ENCODE data around the gene GDF3.
"Not testable (repeated sequence)": the region's sequence is repeated elsewhere in the genome, so short reads cannot be mapped to it uniquely, and the experiment has no call there.

The GDF3 gene

DNA sequence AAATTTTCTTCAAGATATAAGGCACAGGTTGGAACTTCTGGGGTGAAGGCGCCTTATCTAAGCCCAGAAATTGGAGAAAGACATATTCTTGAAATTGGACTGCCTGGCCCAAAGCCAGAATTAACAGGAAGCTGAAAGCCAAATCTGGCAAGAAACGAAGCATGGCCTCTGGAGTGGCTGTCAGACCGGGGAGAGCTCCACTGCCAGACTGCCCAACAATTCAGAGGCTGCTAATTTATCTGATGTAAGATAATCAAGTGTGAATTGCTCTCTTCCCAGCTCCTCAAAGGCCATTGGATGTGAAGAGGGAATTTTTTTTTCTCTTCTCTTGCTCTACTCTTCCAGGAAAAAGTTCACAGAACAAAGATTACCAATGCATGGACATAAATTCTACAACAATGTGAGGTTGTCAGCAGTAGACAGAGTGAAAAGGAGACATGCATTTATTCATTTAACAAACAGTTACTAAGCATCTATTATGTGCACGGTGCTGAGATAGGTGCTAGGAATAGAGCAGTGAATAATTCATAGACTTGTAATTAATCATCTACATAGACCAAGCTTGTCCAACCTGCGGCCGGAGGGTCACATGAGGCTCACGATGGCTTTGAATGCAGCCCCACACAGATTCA, at the start of gene GDF3:
Gene GDF3 (minus strand): TSS at position 210 of the 632 bp plus-strand sequence. CDS start 47 bp downstream, at position 163.
- no peak for DNase-seq

DNA sequence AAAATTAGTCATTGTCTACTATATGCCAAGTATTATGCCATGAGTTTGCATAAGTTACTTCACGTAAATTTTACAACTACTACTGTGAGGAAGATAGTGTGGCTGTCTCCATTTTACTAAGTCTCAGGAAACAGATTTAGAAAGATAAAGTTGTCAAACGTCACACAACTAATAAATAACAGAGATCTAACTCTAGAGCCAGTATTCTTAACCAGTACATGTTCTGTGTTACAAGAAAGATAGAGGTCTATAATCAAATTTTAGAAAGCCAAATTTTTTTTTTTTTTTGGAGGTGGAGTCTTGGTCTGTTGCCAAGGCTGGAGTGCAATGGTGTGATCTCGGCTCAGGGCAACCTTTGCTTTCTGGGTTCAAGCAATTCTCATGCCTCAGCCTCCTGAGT, 37.4 kb upstream of the GDF3 start:
- no peak for DNase-seq

DNA sequence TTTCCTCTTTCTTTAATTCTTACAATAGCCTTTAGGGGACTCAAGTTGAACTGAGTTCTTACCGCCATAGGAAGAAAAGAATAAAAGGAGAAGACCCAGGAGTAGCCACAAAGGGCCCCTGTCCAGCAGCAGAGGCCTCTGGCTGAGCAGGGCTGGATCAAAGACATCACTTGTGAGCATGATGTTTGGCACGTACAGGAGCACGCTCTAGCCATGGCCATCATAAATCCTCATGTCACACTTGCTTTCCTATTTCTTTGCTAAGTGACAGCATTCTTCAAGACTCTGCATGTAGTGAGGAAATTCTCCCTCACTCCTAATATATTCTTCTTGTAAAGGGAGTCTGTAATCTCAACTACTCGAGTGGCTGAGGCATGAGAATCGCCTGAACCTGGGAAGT, 35.9 kb upstream of the GDF3 start:
- DNase-seq, result no peak

DNA sequence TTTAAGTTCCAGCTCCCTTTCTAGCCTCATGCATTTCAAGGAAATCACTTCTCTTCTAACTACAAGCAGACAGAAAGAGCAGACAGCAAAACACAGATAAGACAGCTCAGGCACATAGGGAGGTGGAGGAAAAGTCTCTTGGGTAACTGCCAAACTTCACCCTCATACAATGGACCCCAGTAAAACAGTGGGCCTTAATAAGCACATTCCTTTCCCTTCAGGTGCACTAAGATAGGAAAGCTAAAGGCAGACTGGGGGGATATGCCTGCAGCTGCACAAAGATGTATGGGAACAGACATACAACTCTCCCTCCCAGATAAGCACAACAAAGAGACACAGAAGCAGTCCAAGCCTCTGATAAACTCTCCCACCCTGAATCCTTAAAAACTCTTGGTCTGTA, 35.4 kb upstream of the GDF3 start:
- DNase-seq, result not testable (repeated sequence)

DNA sequence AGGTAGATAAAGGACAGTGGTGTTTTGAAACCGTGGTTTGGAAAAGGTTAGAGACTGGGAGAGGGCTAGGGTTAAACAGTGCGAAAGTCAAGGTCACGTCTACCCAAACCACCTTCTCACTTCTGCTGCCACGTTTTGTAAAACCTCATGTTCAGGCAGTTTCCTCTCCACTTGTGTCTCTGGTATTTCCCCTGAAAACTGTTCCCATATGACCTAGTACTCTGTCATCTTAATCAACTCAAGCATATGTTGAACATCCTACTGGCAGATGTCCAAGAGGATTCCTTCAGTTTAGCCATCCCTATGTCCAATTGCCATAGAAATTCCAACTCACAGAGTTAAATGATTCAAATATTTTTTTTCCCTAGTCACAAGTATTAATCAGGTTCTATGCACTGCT, 34.2 kb upstream of the GDF3 start:
- no peak for DNase-seq

DNA sequence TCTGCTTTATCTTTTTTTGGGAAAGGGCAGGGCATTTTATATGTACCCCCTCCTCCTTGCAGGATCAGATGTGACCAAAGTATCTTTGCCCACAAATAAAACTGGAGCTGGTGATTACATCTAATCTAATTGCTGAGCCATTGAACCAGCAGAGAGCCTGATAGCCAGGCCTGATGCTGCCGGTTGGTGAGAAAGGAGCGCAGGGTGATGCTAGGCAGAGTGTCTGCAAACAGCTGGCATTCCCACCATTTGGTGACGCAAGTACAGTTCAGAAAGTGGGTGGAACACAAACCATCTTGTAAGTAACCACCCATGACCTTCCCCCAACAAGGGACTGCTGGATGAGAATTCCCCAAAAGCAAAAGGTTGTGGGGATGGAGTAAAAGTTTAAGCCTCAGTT, 28.4 kb upstream of the GDF3 start:
- DNase-seq, result no peak

- DNase-seq, result no peak
Measured at GRCh38 chr12:7719946-7720730, 24.6 kb upstream of the GDF3 start.

DNA sequence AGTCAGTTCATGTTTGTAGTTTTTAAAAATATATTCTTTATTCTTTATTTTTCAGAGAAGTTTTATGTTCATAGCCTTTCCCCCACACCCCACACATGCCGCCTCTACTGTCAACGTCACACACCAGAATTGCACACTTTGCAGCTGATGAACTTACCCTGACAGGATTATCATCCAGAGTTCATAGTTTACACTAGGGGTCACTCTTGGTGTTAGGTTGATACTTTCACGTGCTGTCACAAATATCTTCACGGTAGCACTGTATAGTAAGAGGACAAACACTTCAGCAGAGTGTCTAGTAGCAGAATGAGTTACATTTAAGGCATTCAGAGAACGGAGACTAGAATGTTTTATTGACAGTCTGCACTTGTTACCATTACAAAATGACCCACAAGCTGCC, 20.8 kb upstream of the GDF3 start:
- DNase-seq, result no peak

DNA sequence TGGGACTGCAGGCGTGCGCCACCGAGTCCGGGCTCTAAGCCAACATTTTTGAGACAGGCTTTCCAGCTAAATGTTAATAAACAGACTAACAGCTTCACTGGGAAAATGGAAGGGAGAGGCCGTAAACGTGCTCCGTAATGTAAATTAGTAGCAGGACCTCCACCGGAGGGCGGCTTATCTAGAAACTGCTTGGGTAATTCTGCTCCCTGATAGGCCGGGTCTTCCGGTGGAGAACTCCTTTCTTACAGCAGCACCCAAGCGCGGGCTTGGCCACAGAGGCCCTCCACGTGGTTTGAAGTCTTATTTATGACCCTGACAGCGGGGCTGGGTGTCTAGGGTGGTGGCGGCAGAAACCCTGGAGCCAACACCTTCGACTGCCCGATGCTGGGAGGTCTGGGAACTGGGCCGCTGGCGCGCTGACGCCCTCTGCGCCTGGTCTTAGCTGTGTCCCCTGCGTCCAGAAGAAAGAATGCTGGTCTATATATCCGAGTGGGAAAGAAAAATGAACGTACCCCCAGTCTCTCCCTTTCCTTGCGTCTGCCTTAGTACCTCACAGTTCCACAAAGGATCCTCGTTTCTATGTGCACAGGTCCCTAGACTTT, 17.4 kb upstream of the GDF3 start:
- DNase-seq, result no peak

- DNase-seq, result no peak
Measured at GRCh38 chr12:7711133-7711532, 15.6 kb upstream of the GDF3 start, which contains the start of gene DPPA3. DPPA3 (plus strand) TSS chr12:7711433; CDS start chr12:7711571, 138 bp downstream.

- no peak for DNase-seq
Measured at GRCh38 chr12:7709969-7710675, 14.5 kb upstream of the GDF3 start.

- no peak for DNase-seq
Measured at GRCh38 chr12:7705846-7706245, 10.3 kb upstream of the GDF3 start.

DNA sequence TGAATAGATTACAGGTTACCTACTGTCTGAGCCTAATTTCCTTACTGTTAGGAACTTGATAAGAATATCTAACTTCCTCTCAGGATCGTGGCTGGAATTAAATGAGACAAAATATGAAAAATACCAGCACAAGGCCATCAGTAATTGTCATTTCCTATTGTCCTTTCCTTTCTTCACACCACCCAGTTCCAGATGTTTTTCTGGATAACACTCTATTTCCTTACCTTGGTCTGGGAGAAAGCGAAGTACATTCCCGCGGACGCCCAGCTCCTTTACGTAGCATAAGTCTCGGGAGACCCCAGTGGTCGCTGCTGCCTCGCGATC, 376 bp downstream of the GDF3 start:
- no peak for DNase-seq

DNA sequence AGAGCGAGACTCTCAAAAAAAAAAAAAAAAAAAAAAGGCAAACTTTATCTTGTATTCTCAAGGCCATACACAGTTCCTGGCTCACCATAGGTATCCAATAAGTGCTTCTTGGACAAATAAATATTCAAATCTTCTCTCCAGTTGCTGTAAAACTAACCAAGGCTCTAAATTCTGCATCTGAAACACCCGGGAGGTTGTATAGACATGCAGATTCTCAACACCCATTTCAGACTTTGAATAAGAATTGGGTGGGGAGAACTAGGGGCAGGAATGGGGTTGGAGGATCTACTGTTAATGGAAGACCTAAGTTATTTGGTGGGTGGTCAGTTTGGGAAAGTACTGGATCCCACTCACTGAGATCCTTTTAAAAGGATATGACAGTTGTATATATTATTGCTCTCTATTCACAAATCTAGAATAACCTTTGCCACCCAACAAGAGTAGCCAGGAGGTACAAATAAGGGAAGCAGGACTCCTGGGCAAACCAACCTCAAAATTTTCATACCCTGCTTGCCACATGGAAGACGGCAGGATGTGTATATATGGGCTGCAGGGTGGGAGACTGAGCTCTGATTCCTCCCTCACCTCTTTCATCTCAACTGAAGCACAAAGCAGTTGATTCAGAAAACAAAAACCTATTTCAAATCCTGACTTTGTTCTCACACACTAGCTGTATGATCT, 879 bp downstream of the GDF3 start:
- no peak for DNase-seq

GRCh38 chr12:7693793-7694192, 1.8 kb downstream of the GDF3 start:
- DNase-seq, result no peak

- no peak for DNase-seq
Measured at GRCh38 chr12:7681535-7681934, 14.0 kb downstream of the GDF3 start.

DNA sequence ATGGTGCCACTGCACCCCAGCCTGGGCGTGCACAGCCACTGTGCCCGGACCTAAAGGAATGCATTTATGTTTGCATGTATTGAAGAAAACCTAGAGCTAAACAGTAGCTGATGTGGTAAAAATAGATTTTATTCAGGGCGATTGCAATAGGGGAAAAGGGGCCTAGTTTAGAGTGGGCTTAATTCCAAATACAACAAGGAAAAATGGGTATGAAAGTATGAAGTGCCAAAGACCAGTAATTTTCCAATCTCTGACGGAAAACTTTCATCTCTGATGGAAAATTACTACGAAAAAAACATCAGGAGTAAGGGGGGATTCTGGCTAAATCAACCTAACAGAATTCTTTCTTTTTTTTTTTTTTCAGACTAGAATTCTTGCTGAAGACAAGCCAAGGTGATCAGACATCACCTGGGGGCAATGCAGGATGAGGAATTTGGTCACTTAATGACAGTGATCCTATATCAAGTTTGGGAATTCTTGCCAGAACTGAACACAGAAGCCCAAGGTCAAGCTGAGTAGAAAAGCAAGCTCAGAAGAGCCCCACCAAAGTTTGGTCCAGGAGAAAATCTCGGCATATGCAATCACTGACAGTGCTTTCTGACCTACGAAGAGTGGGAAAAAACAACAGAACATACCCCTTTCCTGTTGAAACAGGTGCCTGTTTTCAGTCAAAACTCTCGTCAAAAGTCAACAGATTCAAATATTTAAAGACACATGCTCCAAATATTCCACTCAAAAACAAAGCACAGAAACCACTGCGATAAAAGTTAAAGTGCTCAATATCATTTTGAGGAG, 16.1 kb downstream of the GDF3 start:
- no peak for DNase-seq

GRCh38 chr12:7678744-7679143, 16.8 kb downstream of the GDF3 start:
- no peak for DNase-seq

DNA sequence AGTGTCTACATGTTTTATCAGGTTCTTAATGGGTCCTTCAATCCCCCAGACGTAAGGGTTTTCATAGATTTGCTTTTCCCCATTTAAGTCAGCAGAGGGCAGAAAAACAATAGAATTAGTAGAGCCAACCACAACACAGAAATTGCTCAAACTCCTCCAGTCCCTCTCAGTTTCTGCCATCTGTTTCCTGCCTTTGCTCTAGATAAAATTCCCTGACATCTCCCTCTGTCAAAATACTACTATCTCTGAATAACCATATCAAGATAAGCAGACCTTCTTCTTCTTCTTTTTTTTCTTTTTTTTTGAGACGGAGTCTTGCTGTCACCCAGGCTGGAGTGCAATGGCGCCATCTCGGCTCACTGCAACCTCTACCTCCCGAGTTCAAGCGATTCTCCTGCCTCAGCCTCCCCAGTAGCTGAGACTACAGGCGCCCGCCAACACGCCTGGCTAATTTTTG, 18.1 kb downstream of the GDF3 start:
- not testable (repeated sequence) for DNase-seq

DNA sequence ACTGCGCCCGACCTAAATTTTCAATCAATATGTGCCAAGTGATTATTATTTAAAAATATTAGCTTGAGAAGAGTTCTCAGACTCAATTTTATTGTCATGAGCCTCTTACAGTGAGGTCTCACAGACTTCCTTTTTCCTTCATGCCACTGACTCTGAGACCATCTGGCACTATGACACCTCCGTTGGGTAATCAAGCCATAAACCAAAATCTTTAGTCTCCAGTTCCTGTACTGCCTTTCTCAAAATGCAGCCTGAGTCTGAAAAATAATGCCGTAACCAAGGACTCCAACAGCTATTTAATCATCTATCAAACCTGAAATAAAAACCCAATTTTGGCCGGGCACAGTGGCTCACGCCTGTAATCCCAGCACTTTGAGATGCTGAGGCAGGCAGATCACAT, 20.1 kb downstream of the GDF3 start:
- not testable (repeated sequence) for DNase-seq

DNA sequence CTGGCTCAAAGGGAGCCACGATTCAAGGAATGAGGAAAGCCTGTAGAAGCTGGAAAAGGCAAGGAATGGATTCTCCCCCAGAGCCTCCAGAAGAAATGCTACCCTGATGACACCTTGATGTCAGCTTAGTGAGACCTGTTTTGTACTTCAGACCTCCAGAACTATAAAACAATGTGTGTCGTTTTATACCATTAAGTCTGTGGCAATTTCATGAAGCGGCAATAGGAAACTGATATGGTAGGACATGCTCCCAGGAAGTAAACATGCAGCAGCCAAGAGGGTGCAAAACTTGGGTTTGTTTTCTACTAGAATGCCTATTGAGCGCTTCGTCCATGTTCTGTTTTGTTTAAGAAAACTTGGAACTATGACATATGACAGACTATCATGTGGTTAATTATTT, 27.4 kb downstream of the GDF3 start:
- no peak for DNase-seq

GRCh38 chr12:7667125-7667524, 28.4 kb downstream of the GDF3 start:
- no peak for DNase-seq
